ENCODE measurements around the gene IGSF23.
"Not testable (repeated sequence)": the region's sequence is repeated elsewhere in the genome, so short reads cannot be mapped to it uniquely, and the experiment has no call there.

Gene IGSF23

DNA sequence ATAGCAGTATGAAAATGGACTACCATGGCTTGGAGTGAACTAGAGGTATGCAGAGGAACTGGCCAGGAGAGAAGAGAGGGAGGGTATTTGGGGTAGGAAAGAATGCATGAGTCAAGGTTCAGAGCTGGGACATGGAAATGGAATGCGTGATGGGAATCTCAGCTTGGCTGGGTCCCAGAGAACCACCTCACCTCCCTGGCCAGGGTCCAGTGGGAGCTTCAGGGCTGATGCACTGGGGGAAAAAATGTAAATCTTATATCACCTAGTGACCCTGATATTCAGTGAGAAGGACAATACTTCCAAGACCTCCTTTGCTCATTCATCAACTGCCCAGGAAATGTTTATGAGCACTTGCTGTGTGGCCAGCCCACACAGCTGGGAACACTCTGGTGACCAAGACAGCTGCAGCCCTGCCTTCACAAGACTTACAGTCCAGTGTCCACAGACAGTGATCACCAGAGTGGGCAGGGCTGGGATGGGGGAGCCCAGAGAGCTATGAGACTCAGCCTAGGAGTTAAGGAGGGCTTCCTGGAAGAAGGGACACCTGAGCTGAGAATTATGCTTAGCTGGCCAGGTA lies 12.8 kb downstream of the IGSF23 start:
- no peak overlapping the region for H3K27ac ChIP-seq (ENCODE audit: low read depth, low read length)
- H3K9me2 ChIP-seq (replicated peaks; ENCODE audit: control insufficient read depth, low read length) = no peaks in the 10 kb centered on the region
- H3K4me3 ChIP-seq (ENCODE audit: low read length) = no peak overlapping the region
- no peaks in the 10 kb centered on the region for H4K20me1 ChIP-seq (ENCODE audit: control insufficient read depth, insufficient read depth, low read depth, low read length)
- H3K4me1 ChIP-seq (ENCODE audit: control insufficient read depth, low read length) = no peaks in the 10 kb centered on the region
- TF ChIP-seq, protein P1, sequence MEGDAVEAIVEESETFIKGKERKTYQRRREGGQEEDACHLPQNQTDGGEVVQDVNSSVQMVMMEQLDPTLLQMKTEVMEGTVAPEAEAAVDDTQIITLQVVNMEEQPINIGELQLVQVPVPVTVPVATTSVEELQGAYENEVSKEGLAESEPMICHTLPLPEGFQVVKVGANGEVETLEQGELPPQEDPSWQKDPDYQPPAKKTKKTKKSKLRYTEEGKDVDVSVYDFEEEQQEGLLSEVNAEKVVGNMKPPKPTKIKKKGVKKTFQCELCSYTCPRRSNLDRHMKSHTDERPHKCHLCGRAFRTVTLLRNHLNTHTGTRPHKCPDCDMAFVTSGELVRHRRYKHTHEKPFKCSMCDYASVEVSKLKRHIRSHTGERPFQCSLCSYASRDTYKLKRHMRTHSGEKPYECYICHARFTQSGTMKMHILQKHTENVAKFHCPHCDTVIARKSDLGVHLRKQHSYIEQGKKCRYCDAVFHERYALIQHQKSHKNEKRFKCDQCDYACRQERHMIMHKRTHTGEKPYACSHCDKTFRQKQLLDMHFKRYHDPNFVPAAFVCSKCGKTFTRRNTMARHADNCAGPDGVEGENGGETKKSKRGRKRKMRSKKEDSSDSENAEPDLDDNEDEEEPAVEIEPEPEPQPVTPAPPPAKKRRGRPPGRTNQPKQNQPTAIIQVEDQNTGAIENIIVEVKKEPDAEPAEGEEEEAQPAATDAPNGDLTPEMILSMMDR (IDR thresholded peaks at IDR 0.05; ENCODE audit: low read depth, low read length, poor library complexity, severe bottlenecking) = no peak
- no peak for TF ChIP-seq EZH2phosphoT487 (IDR thresholded peaks at IDR 0.05; ENCODE audit: borderline replicate concordance, low read length)
- H3K79me2 ChIP-seq (ENCODE audit: control insufficient read depth, low read length) = no peaks in the 10 kb centered on the region
- H3K36me3 ChIP-seq (ENCODE audit: control insufficient read depth, low read length) = no peaks in the 10 kb centered on the region
- no peaks in the 10 kb centered on the region for H3K9me3 ChIP-seq (ENCODE audit: control insufficient read depth, insufficient read depth, low read length)
- H3F3A ChIP-seq (ENCODE audit: control insufficient read depth, insufficient read depth) = no peaks in the 10 kb centered on the region
- no peaks in the 10 kb centered on the region for H3K27me3 ChIP-seq (ENCODE audit: control insufficient read depth, low read length)
- no peak overlapping the region for H3K4me2 ChIP-seq (ENCODE audit: low read length)

DNA sequence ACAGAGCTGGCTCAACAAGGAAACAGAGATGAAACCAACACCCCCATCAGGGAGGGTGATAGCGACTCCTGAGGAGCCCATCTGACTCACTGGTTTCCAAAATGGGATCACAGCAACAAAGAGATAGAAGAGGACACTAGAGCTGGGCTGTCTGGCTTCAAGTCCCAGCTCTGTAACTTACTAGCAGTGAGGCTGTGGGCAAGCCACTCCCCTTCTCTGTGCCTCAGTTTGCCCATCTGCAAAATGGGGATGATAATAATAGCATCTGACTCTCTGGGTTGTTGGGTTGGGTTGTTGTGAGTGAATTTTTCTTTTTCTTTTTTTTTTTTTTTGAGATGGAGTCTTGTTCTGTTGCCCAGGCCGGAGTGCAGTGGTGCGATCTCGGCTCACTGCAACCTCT lies 14.3 kb downstream of the IGSF23 start:
- Histone ChIP-seq H3F3A (ENCODE audit: control insufficient read depth, insufficient read depth) (no peaks in the 10 kb centered on the region), H4K20me1 (ENCODE audit: control insufficient read depth, insufficient read depth, low read depth, low read length) (no peaks in the 10 kb centered on the region), H3K4me3 (ENCODE audit: low read length) (no peak overlapping the region), H3K79me2 (ENCODE audit: control insufficient read depth, low read length) (no peaks in the 10 kb centered on the region), H3K27ac (ENCODE audit: low read depth, low read length) (no peak overlapping the region), H3K9me3 (ENCODE audit: control insufficient read depth, insufficient read depth, low read length) (no peaks in the 10 kb centered on the region), H3K9me2 (replicated peaks; ENCODE audit: control insufficient read depth, low read length) (no peaks in the 10 kb centered on the region), H3K27me3 (ENCODE audit: control insufficient read depth, low read length) (no peaks in the 10 kb centered on the region), H3K36me3 (ENCODE audit: control insufficient read depth, low read length) (no peaks in the 10 kb centered on the region), H3K4me1 (ENCODE audit: control insufficient read depth, low read length) (no peaks in the 10 kb centered on the region), H3K4me2 (ENCODE audit: low read length) (no peak overlapping the region)
- TF ChIP-seq, protein P1 (IDR thresholded peaks at IDR 0.05; ENCODE audit: low read depth, low read length, poor library complexity, severe bottlenecking) = no peak
- no peak for TF ChIP-seq EZH2phosphoT487 (IDR thresholded peaks at IDR 0.05; ENCODE audit: borderline replicate concordance, low read length)

DNA sequence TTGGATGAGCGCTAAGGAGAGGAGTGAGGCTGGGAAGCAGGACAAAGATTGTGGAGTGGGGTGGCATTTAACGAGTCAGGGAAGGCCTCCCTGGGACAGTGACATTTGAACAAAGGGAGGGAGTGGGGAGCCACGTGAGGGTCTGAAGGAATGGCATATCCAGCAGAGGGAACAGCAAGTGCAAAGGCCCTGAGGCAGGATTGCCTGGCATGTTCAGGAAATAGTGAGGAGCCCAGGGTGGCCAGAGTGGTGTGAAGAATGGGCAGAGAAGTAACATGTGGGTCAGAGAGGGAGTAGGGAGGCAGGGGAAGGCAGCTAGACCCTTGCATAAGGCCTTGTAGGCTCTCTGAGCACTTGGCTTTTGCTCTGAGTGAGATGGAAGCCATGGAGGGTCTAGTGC lies 15.4 kb downstream of the IGSF23 start:
- no peaks in the 10 kb centered on the region for H3K27me3 ChIP-seq (ENCODE audit: control insufficient read depth, low read length)
- TF ChIP-seq EZH2phosphoT487 (IDR thresholded peaks at IDR 0.05; ENCODE audit: borderline replicate concordance, low read length) = no peak
- TF ChIP-seq, protein P1 (IDR thresholded peaks at IDR 0.05; ENCODE audit: low read depth, low read length, poor library complexity, severe bottlenecking) = no peak

DNA sequence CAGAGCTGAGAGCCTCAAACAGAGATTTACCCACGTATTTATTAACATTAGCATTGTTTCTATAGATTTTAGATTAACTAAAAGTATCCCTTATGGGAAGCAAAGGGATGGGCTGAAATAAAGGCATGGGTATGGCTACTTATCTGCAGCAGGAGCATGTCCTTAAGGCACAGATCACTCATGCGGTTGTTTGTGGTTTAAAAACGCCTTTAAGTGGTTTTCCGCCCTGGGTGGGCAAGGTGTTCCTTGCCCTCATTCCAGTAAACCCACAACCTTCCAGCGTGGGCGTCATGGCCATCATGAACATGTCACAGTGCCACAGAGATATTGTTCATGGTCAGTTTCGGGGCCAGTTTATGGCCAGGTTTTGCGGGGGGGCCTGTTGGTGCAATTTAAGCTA lies 18.2 kb downstream of the IGSF23 start:
- H3K9me2 ChIP-seq (replicated peaks; ENCODE audit: control insufficient read depth, low read length); H3K4me1 ChIP-seq (ENCODE audit: control insufficient read depth, low read length); H3K4me2 ChIP-seq (ENCODE audit: low read length); H3K9me3 ChIP-seq (ENCODE audit: control insufficient read depth, insufficient read depth, low read length); H3K36me3 ChIP-seq (ENCODE audit: control insufficient read depth, low read length); H4K20me1 ChIP-seq (ENCODE audit: control insufficient read depth, insufficient read depth, low read depth, low read length); H3F3A ChIP-seq (ENCODE audit: control insufficient read depth, insufficient read depth); H3K27ac ChIP-seq (ENCODE audit: low read depth, low read length); H3K27me3 ChIP-seq (ENCODE audit: control insufficient read depth, low read length); H3K4me3 ChIP-seq (ENCODE audit: low read length); H3K79me2 ChIP-seq (ENCODE audit: control insufficient read depth, low read length): not testable (repeated sequence)

More for the DNA sequence above, 15.4 kb downstream of the IGSF23 start:
- H3K36me3 ChIP-seq (ENCODE audit: control insufficient read depth, low read length) = no peaks in the 10 kb centered on the region
- no peak overlapping the region for H3K4me3 ChIP-seq (ENCODE audit: low read length)
- H3K9me2 ChIP-seq (replicated peaks; ENCODE audit: control insufficient read depth, low read length) = no peaks in the 10 kb centered on the region
- no peak overlapping the region for H3K4me2 ChIP-seq (ENCODE audit: low read length)
- no peaks in the 10 kb centered on the region for H3K4me1 ChIP-seq (ENCODE audit: control insufficient read depth, low read length)
- no peaks in the 10 kb centered on the region for H3K79me2 ChIP-seq (ENCODE audit: control insufficient read depth, low read length)
- H3F3A ChIP-seq (ENCODE audit: control insufficient read depth, insufficient read depth) = no peaks in the 10 kb centered on the region
- no peak overlapping the region for H3K27ac ChIP-seq (ENCODE audit: low read depth, low read length)
- H3K9me3 ChIP-seq (ENCODE audit: control insufficient read depth, insufficient read depth, low read length) = no peaks in the 10 kb centered on the region
- no peaks in the 10 kb centered on the region for H4K20me1 ChIP-seq (ENCODE audit: control insufficient read depth, insufficient read depth, low read depth, low read length)

DNA sequence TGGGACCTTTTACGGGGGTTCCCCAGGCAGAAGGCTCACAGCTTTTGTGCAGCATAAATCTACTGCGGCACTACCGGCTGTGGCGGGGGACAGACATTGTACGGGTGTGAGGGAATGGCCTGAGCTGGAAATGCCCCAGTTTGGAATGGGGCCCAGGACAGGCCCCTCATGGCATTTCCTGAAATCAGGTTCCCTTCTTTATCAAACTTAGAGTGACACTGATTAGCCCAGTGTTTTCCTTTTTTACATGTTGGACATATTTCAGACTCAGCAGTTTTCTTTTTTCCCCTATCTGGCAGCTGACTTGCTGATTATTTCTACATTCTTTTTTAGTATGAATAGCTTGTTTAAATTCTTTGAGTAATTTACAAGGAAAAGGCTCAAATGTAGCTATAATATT lies 20.7 kb downstream of the IGSF23 start:
- H3K4me1 ChIP-seq (ENCODE audit: control insufficient read depth, low read length) = not testable (repeated sequence)

More for the DNA sequence above, 20.7 kb downstream of the IGSF23 start:
- H3F3A ChIP-seq (ENCODE audit: control insufficient read depth, insufficient read depth); H3K36me3 ChIP-seq (ENCODE audit: control insufficient read depth, low read length); H4K20me1 ChIP-seq (ENCODE audit: control insufficient read depth, insufficient read depth, low read depth, low read length); H3K9me3 ChIP-seq (ENCODE audit: control insufficient read depth, insufficient read depth, low read length); H3K27ac ChIP-seq (ENCODE audit: low read depth, low read length); H3K4me2 ChIP-seq (ENCODE audit: low read length); H3K9me2 ChIP-seq (replicated peaks; ENCODE audit: control insufficient read depth, low read length); H3K4me3 ChIP-seq (ENCODE audit: low read length); H3K79me2 ChIP-seq (ENCODE audit: control insufficient read depth, low read length); H3K27me3 ChIP-seq (ENCODE audit: control insufficient read depth, low read length): not testable (repeated sequence)

Data from DOHH2 (cell line).